Measurements from ENCODE around the gene GJB3. TPM values are rescaled to one million over a fixed set of nuclear protein-coding genes. Genes with fewer than 3 reads are reported as not detected.

GJB3 gene
- total RNA-seq, 1 donor from 2014 or later = 24.6 TPM

GRCh38 chr1:34822202-34822601, 41.2 kb downstream of the GJB3 start:
- Histone ChIP-seq H3K4me1 (no peaks in the 10 kb centered on the region), H3K27ac (no peak overlapping the region), H3K9me3 (no peaks in the 10 kb centered on the region), H3K4me3 (no peak overlapping the region), H3K36me3 (no peaks in the 10 kb centered on the region), H3K27me3 (no peaks in the 10 kb centered on the region)
- intact Hi-C loops (cut with DNase I) = no loop called here
- DNase-seq (ENCODE audit: extremely low spot score in 2 of 2) = no peak
- TF ChIP-seq POLR2A (IDR thresholded peaks at IDR 0.05) (no peak), POLR2AphosphoS5 (IDR thresholded peaks at IDR 0.05; ENCODE audit: insufficient read depth in 1 of 2, low read depth in 1 of 2) (no peak)
- TF ChIP-seq, protein P1, sequence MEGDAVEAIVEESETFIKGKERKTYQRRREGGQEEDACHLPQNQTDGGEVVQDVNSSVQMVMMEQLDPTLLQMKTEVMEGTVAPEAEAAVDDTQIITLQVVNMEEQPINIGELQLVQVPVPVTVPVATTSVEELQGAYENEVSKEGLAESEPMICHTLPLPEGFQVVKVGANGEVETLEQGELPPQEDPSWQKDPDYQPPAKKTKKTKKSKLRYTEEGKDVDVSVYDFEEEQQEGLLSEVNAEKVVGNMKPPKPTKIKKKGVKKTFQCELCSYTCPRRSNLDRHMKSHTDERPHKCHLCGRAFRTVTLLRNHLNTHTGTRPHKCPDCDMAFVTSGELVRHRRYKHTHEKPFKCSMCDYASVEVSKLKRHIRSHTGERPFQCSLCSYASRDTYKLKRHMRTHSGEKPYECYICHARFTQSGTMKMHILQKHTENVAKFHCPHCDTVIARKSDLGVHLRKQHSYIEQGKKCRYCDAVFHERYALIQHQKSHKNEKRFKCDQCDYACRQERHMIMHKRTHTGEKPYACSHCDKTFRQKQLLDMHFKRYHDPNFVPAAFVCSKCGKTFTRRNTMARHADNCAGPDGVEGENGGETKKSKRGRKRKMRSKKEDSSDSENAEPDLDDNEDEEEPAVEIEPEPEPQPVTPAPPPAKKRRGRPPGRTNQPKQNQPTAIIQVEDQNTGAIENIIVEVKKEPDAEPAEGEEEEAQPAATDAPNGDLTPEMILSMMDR (IDR thresholded peaks at IDR 0.05) = no peak

DNA sequence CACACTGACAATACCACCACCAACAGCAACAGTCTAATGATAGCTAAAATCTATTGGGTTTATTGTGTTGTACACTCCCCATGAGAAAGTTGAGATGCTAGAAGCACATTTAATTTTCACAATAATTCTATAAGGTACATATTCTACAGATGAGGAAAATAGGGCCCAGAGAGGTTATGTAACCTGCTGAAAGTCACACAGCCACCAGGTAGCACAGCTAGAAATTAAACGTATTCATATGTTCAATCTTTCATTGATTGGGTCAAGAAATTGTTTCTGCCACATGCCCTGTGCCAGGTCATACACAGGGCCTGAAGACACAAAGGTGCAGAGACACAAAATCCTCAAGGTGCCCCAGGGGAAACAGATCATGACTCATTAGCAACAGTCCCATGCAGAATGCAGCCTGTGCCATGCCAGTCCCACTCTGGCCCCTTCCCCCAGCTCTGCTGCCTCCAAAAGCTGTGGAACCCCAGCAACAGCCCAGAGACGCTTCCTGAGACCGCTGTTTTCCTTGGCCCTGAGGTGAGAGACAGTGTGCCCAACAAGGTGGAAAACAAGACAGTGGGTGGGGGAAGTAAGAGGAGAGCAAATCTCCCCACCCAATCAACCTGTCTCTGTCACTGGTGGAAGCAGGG, 43.9 kb downstream of the GJB3 start:
- Histone ChIP-seq H3K27me3 (no peaks in the 10 kb centered on the region), H3K36me3 (no peaks in the 10 kb centered on the region), H3K9me3 (no peaks in the 10 kb centered on the region), H3K4me1 (no peaks in the 10 kb centered on the region), H3K27ac (no peak overlapping the region), H3K4me3 (no peak overlapping the region)
- peak in 1 of 2 donors; percentile 29 for DNase-seq (ENCODE audit: extremely low spot score in 2 of 2)
- intact Hi-C loops (cut with DNase I) = no loop called here
- TF ChIP-seq POLR2AphosphoS5 (IDR thresholded peaks at IDR 0.05; ENCODE audit: insufficient read depth in 1 of 2, low read depth in 1 of 2) (no peak), POLR2A (IDR thresholded peaks at IDR 0.05) (no peak)
- TF ChIP-seq, protein P1 (IDR thresholded peaks at IDR 0.05) = no peak

- Histone ChIP-seq H3K27me3 (no peaks in the 10 kb centered on the region), H3K4me1 (no peaks in the 10 kb centered on the region), H3K36me3 (no peaks in the 10 kb centered on the region), H3K27ac (no peak overlapping the region), H3K4me3 (no peak overlapping the region), H3K9me3 (no peaks in the 10 kb centered on the region)
- intact Hi-C loops (cut with DNase I) = no loop called here
- DNase-seq (ENCODE audit: extremely low spot score in 2 of 2) = peak in 1 of 2 donors; percentile 82
- TF ChIP-seq, protein P1 (IDR thresholded peaks at IDR 0.05) = no peak
- TF ChIP-seq POLR2AphosphoS5 (IDR thresholded peaks at IDR 0.05; ENCODE audit: insufficient read depth in 1 of 2, low read depth in 1 of 2) (no peak), POLR2A (IDR thresholded peaks at IDR 0.05) (no peak)
Measured at GRCh38 chr1:34825455-34826091, 44.6 kb downstream of the GJB3 start.

DNA sequence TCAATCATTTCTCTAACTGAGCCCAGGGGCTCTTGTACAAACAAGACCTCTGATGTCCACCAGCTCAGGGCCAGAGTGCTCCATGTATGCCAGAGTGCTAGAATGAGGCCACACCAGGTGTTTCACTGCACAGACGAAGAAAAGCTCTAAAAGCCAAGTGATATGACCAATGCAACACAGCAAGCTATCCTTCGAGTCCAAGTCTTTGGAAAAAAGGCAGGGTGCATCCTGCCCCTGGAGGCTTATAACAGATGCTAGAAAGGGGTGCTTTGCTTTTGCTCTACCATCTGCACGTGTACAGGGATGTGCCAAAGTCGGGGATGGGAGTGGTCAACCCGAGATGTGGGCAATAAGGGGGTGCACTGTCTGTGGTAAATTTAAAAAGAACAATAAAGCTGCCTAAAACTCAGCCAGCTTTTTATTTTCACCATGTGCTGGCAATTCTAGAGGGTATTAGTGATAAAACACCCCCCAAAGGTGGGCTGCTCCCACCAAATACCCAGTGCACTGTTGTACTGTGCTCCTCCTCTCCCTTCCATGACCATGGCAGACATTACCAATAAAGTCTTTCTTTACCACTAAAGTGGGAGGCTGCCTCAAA, 46.4 kb downstream of the GJB3 start:
- intact Hi-C loops (cut with DNase I) = no loop called here
- Histone ChIP-seq H3K4me1 (no peaks in the 10 kb centered on the region), H3K4me3 (no peak overlapping the region), H3K9me3 (no peaks in the 10 kb centered on the region), H3K27me3 (no peaks in the 10 kb centered on the region), H3K27ac (no peak overlapping the region), H3K36me3 (no peaks in the 10 kb centered on the region)
- TF ChIP-seq POLR2AphosphoS5 (IDR thresholded peaks at IDR 0.05; ENCODE audit: insufficient read depth in 1 of 2, low read depth in 1 of 2) = no peak
- TF ChIP-seq POLR2A (IDR thresholded peaks at IDR 0.05) = no peak
- TF ChIP-seq, protein P1 (IDR thresholded peaks at IDR 0.05) = no peak
- peak in 1 of 2 donors; percentile 77 for DNase-seq (ENCODE audit: extremely low spot score in 2 of 2)

DNA sequence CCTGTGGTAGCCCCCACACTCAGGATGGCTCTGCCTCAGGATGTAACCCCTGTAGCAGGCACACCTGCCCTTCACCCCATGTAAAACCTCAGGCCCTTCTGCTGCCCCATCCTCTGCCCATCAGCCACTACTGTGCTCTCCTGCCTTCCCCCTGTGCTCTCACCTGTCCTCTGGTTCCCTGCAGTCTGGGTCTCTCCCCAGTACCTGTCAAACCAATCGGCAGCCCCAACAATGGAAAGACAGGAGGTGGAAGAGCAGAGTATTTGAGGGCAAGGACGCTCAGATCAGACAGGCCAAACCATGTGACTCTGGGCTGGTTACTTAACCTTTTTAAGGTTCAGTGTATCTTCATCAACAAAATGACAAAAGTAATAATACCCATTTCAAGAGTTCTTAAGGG, 47.6 kb downstream of the GJB3 start:
- Histone ChIP-seq H3K27me3 (no peaks in the 10 kb centered on the region), H3K9me3 (no peaks in the 10 kb centered on the region), H3K4me1 (no peaks in the 10 kb centered on the region), H3K27ac (no peak overlapping the region), H3K4me3 (no peak overlapping the region), H3K36me3 (no peaks in the 10 kb centered on the region)
- peak; percentile 37 to 69 for DNase-seq (ENCODE audit: extremely low spot score in 2 of 2)
- no peak for TF ChIP-seq POLR2AphosphoS5 (IDR thresholded peaks at IDR 0.05; ENCODE audit: insufficient read depth in 1 of 2, low read depth in 1 of 2)
- TF ChIP-seq, protein P1 (IDR thresholded peaks at IDR 0.05) = no peak
- TF ChIP-seq POLR2A (IDR thresholded peaks at IDR 0.05) = no peak
- intact Hi-C loops (cut with DNase I) = no loop called here

Data from vagina (tissue), 2 donors.